T follicular helper cell (primary cell): ENCODE measurements around the gene AKT2.
A peak's percentile ranks its signal among the peaks of the same experiment; 100 is the strongest.

Experiments used
- DNase-seq: peaks from one replicate; pipeline ENCODE4 v3.0.0-alpha.2; 2020; ENCODE audit warnings: low read depth

Gene AKT2

GRCh38 chr19:40300668-40301067 is 15.5 kb upstream of the AKT2 start:
- no peak for DNase-seq

DNA sequence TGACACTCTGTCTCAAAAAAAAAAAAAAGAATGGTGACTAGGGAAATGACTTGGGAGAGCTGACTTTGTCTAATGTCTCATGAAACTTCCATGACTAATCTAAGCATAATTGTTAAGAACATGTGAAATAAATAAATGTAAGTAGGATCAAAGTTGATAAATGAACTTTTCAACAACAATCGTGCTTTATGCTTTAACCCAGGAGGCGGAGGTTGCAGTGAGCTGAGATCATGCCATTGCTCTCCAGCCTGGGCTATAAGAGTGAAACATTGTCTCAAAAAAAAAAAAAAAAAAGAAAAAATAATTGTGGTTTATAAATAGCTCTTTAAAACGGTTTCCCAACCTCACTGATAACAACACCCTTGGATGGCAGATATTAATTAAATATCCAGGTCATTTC is 12.9 kb upstream of the AKT2 start:
- DNase-seq, result no peak

DNA sequence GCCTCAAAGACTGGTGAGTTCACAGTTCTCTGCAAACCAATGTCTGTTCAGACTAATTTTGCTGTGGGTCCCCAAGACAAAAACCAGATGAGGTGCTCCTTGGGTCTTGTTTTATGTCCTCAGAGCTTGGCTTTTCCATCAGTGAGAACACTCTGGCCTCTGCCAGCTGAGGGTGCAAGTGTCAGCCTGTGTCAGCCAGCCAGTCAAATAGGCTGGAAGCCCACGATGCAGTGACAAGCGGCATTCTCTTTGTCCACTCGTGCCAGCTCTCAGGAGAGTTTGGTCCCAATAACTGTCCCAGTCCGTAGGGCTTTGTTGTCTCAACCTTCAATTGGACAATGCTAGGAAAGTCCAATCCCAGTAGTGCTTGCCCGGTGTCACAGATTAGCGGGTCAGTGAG is 9.4 kb upstream of the AKT2 start:
- DNase-seq, result no peak

DNA sequence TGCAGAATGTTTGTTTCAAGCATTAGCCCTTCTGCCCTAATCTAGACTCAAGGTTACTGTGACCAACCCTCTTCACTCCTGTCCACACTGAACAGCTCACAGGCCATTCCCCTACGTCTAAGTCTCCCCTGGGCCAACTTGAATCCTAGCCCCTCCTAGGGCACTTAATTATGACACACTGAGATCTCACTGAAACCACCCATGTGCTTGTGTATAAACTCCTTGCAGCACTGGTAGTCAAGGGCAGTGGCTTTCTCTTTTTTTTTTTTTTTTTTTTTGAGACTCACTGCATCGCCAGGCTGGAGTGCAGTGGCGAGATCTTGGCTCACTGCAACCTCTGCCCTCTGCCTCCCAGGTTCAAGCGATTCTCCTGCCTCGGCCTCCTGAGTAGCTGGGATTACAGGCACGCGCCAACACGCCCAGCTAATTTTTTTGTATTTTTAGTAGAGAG is 1.9 kb upstream of the AKT2 start:
- DNase-seq, result no peak

DNA sequence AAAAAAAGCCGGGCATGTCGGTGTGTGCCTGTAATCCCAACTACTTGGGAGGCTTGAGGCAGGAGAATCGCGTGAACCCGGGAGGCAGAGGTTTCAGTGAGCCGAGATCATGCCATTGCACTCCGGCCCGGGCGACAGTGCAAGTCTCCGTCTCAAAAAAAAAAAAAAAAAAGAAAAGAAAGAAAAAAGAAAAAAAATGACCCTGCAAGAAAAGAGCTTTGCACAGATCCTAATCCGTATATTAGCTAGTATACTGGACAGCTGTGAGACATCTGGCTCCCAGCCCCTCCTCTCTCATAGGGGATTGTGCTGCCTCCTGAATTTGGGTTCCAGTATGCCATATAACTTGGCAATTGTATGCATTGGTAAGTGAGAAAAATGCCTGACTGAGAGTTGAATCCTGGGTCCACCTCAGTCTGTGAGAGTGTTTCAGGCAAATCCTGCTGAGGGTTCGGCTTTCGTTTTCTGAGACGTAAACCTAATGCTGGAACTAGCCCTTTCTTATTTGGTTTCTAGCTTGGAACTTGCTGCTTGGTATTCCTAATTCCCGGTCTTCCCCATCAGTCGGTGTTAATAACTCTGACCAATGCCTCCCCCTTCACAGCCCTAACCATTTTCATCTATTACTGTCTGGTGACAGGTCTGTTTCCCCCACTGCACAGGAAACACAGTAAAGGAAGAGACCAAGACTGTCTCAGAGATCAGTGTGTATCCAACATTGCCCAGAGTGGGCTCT is 1.3 kb upstream of the AKT2 start:
- DNase-seq, result no peak

DNA sequence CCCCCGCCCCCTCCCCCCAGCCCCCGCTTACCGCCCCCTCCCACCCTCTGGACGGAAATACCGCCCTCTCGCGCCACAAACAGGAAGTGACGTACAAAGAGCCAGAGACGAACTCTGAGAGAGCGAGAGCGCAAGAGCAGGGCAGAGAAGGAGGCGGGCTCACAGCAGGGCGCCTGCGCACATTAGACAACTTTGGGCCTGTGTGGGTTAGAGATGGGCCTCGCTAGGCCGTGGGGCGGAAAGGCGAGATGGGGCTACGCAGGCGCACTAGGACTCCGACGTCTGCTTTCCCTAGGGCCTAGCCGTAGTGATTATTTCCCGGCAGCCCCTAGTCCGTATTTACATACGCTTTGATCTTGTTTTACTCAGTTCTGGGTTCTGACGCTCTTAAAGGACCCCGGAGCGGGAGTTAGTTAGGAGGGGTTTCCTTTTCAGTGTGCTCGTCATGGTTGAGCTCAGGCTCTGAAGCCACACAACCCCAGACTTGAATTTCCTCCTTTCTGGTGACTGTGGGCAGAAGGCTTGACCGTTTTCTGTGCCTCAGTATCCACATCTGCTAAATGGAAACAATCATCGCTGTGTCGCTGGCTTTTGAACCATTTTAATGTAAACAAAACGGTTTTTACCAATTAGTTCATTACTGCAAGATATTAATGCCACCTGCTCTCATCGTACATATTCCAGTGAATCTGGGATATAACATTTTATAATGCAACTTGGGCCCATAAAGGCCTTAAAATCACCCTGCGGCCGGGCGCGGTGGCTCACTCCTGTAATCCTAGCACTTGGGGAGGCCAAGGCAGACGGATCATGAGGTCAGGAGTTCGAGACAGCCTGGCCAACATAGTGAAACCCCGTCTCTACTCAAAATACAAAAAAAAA is 449 bp upstream of the AKT2 start:
- peak; percentile 98 for DNase-seq

DNA sequence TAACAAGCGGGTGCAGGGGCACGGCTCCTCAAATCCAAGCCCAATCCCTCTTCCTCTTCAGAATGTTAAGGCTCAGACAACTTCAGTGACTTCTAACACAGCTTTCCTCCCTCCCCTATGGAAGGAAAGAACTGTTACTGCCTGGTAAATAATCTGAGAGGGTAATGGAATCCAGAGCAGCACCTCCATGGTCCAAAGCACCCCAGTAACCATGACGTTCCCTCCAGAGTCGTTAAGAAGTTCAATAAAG is 969 bp downstream of the AKT2 start:
- DNase-seq, result no peak

- DNase-seq, result no peak
Observed at GRCh38 chr19:40283414-40284250, 1.5 kb downstream of the AKT2 start.

GRCh38 chr19:40282920-40283319 is 2.2 kb downstream of the AKT2 start:
- DNase-seq, result no peak

GRCh38 chr19:40282209-40282580 is 3.0 kb downstream of the AKT2 start:
- no peak for DNase-seq

GRCh38 chr19:40281381-40282208 is 3.5 kb downstream of the AKT2 start:
- DNase-seq, result no peak

GRCh38 chr19:40280608-40281221 is 4.4 kb downstream of the AKT2 start:
- DNase-seq, result no peak

DNA sequence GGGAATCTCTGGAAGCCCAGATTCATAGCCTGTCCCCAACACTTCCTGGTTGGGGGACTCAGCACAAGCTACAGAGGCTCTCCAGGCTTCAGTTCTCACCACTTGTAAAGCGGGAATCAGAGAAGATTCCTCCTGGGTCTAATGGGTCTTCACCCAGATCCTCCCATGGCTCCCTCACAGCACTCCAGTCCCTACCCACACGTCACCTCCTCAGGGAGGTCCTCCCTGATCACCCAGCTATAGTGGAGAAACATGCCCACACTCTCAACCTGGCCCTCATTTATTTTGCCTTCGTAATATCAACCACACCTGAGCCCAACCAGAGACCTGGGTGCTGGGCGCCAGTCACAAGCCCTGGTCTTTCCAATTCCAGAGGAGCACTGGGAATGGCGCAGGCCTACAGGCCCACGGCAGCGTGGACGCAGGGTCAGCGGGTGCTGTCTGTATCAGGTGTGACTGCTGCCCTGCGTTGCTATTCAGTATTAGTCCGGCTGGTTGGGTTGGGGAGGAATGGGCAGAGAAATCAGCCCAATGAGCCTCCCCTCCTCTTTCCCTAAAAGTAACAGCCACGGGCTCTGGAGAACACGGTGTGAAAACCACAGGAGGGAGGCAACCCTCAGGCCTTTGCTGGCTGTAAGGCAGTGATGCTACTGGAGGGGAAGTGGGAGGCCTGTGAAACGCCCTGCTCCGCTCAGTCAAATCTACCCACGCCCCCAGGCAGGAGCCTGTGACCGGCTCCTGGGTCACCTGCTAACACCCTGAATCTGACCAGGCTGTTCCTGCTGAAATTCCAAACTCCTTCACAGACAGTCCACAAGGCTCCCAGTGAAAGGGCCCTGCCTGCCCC is 5.2 kb downstream of the AKT2 start:
- DNase-seq, result no peak

DNA sequence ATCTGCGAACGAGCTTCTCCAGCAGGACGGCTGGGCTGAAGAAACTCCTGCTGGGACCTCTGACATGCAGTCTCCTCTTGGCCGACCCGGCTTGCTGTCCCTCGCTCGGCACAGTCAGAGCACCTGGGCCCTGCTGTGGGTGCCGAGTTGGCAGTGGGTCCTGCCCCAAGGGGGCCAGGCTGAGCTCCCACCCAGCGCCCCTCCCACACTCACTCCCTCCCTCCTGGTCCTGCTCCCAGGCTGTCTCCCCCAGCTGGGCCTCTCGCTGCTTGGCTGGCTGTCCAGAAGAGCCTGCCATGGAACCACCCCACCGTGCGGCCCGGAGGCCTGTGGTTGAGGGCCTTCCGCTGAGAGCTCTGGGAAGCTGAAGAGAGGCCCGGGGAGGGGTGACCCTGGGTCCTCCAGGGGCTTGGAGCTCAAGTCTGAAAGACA is 6.0 kb downstream of the AKT2 start:
- no peak for DNase-seq

DNA sequence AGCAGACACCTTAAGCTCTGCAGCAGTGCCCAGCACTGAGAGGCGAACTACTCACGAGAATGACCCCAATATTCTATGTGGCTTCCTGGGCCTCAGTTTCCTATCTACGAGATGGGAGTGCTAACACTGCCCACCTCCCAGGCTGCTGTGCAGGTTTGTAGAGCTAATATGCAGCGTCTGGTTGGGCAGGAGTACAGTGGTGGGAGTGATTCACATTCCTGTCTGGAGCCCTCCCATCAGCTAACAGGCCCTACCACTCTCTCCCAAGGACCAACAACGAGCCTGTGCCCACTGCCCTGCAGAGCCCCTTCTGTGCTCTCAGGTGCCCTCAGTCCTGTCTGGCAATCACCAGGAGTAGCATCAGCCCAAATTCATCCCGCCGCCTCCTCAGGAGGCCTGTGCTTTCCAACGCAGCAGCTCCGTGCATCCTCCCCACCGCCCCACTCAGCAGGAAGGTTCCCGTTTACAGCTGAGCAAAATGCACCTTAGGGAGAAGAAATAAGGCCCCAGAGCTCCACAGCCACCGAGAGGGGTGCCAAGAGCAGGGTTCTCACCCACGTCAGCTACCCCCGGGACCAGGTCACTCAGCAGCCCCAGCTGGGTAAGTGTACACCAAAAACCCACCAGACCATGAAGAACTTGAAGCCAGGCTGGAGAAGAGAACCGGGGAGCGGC is 6.6 kb downstream of the AKT2 start:
- DNase-seq, result no peak

GRCh38 chr19:40277356-40278059 is 7.6 kb downstream of the AKT2 start:
- DNase-seq, result no peak

- peak; percentile 7 for DNase-seq
Observed at GRCh38 chr19:40274585-40275544, 10.3 kb downstream of the AKT2 start.
